T-helper 1 cell treated with Interleukin-12 subunit alpha and Interleukin-12 subunit beta and Interleukin-4 antibody, amounts not matched to agents 30 μg/mL and 1 μg/mL, for 36 hours (primary cell): ENCODE results near the gene TDRD7.

Experiments used
- H3K27ac Mint-ChIP-seq: one replicate; pipeline ENCODE4 v1.8.0; 2021; ENCODE audit warnings: mild to moderate bottlenecking, mixed read lengths
- H3K27me3 Mint-ChIP-seq: one replicate; pipeline ENCODE4 v1.8.0; 2021; ENCODE audit warnings: low read depth, mixed read lengths
- H3K36me3 Mint-ChIP-seq: one replicate; pipeline ENCODE4 v1.8.0; 2021; ENCODE audit warnings: low read depth, mixed read lengths
- H3K4me1 Mint-ChIP-seq: one replicate; pipeline ENCODE4 v1.8.0; 2021; ENCODE audit warnings: low read depth, mixed read lengths
- H3K4me3 Mint-ChIP-seq: one replicate; pipeline ENCODE4 v1.8.0; 2021; ENCODE audit warnings: mild to moderate bottlenecking, moderate library complexity, mixed read lengths
- H3K9me3 Mint-ChIP-seq: one replicate; pipeline ENCODE4 v1.8.0; 2021; ENCODE audit warnings: mixed read lengths

Gene TDRD7

GRCh38 chr9:97462159-97462558 is 50.3 kb downstream of the TDRD7 start:
- H3K4me3 Mint-ChIP-seq: no peak overlapping the region
- no peaks in the 10 kb centered on the region for H3K4me1 Mint-ChIP-seq
- H3K36me3 Mint-ChIP-seq: peaks cover 9% of the 10 kb centered on the region
- H3K27ac Mint-ChIP-seq: no peak overlapping the region
- H3K9me3 Mint-ChIP-seq: no peaks in the 10 kb centered on the region
- H3K27me3 Mint-ChIP-seq: no peaks in the 10 kb centered on the region

DNA sequence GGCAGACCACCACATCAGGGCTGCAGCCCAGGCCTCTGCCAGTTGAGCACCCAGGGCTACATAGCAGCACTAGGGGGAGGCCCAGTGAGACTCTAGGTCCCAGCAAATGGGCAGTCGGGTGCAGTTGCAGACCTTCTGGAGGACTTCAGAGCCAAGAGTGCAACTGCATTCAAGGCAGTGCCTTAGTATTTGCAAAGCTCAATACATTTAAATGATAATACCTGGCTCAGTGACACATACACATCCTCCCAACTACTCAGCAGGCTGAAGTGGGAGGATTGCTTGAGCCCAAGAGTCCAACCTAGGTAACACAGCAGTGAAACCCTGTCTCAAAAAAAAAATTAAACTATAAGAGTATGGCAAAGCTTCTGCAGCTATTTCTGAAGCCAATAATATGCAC is 51.0 kb downstream of the TDRD7 start:
- Mint-ChIP-seq H3K4me3 (no peak overlapping the region), H3K36me3 (peaks cover 9% of the 10 kb centered on the region), H3K27ac (no peak overlapping the region), H3K4me1 (no peaks in the 10 kb centered on the region), H3K9me3 (no peaks in the 10 kb centered on the region), H3K27me3 (no peaks in the 10 kb centered on the region)

GRCh38 chr9:97468658-97469448 is 57.0 kb downstream of the TDRD7 start:
- H3K9me3 Mint-ChIP-seq: no peaks in the 10 kb centered on the region
- H3K4me1 Mint-ChIP-seq: peaks cover 2% of the 10 kb centered on the region
- H3K4me3 Mint-ChIP-seq: no peak overlapping the region
- H3K36me3 Mint-ChIP-seq: peaks cover 20% of the 10 kb centered on the region
- no peaks in the 10 kb centered on the region for H3K27me3 Mint-ChIP-seq
- H3K27ac Mint-ChIP-seq: no peak overlapping the region

- Mint-ChIP-seq H3K4me3 (no peak overlapping the region), H3K27ac (no peak overlapping the region), H3K4me1 (peaks cover 2% of the 10 kb centered on the region), H3K36me3 (peaks cover 32% of the 10 kb centered on the region), H3K9me3 (no peaks in the 10 kb centered on the region), H3K27me3 (no peaks in the 10 kb centered on the region)
Measured at GRCh38 chr9:97470076-97470475, 58.2 kb downstream of the TDRD7 start.

- Mint-ChIP-seq H3K27me3 (no peaks in the 10 kb centered on the region), H3K9me3 (no peaks in the 10 kb centered on the region), H3K36me3 (peaks cover 28% of the 10 kb centered on the region), H3K4me3 (no peak overlapping the region), H3K4me1 (no peaks in the 10 kb centered on the region), H3K27ac (no peak overlapping the region)
Measured at GRCh38 chr9:97473717-97474116, 61.8 kb downstream of the TDRD7 start.

DNA sequence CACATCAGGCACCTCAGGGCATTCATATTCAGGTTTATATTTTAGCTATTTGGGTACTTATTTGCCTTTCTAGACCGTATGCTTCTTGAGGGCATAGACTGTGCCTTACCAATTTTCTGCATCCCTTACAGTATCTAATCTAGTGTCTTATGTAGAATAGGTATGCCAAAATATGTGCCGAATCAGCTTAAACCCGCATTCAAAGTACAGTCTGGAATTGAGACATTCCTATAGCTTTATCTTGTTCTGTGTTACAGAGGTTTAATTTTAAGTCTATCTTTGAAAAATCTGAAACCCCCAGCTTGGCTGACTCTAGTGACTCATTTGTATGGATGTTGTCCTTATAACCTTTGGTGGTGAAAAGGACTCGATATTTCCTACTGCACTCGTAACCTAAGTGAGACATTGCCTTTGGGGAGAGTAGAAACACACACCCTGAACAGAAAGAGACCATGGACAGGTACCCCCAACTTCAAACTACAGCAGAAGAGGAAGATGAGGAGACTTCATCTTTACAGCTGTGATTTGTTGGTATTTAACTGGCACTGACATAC is 62.6 kb downstream of the TDRD7 start:
- no peak overlapping the region for H3K4me3 Mint-ChIP-seq
- H3K27me3 Mint-ChIP-seq: no peaks in the 10 kb centered on the region
- H3K4me1 Mint-ChIP-seq: no peaks in the 10 kb centered on the region
- no peak overlapping the region for H3K27ac Mint-ChIP-seq
- H3K9me3 Mint-ChIP-seq: no peaks in the 10 kb centered on the region
- peaks cover 30% of the 10 kb centered on the region for H3K36me3 Mint-ChIP-seq

DNA sequence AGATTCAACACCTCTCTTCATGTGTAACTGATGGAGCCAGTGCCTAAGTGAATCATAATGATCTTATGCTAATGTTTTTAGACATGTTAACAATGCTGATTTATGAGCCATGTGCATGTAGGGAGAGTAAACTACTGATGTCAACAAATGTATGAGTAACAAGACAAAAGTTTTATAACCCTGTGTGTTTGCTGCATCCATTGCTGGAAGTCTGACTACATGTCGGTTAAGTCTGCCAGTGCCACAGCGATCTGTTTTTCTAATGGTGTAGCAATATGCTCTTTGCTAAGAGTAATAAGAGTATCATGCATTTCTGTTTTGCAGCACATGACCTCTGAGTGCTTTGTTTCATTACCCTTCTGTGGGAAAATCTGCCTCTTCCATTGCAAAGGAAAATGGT is 63.2 kb downstream of the TDRD7 start:
- H3K36me3 Mint-ChIP-seq: peaks cover 30% of the 10 kb centered on the region
- no peak overlapping the region for H3K4me3 Mint-ChIP-seq
- H3K9me3 Mint-ChIP-seq: no peaks in the 10 kb centered on the region
- H3K27ac Mint-ChIP-seq: no peak overlapping the region
- H3K4me1 Mint-ChIP-seq: no peaks in the 10 kb centered on the region
- no peaks in the 10 kb centered on the region for H3K27me3 Mint-ChIP-seq

- H3K9me3 Mint-ChIP-seq: peaks cover 9% of the 10 kb centered on the region
Measured at GRCh38 chr9:97478301-97478981, 66.5 kb downstream of the TDRD7 start.

GRCh38 chr9:97479496-97480159 is 67.7 kb downstream of the TDRD7 start:
- no peak overlapping the region for H3K27ac Mint-ChIP-seq
- no peaks in the 10 kb centered on the region for H3K4me1 Mint-ChIP-seq
- peaks cover 9% of the 10 kb centered on the region for H3K9me3 Mint-ChIP-seq
- H3K27me3 Mint-ChIP-seq: no peaks in the 10 kb centered on the region
- no peak overlapping the region for H3K4me3 Mint-ChIP-seq
- H3K36me3 Mint-ChIP-seq: peaks cover 28% of the 10 kb centered on the region

More at GRCh38 chr9:97478301-97478981, 66.5 kb downstream of the TDRD7 start:
- Mint-ChIP-seq H3K4me3 (no peak overlapping the region), H3K36me3 (peaks cover 33% of the 10 kb centered on the region), H3K27ac (no peak overlapping the region), H3K4me1 (no peaks in the 10 kb centered on the region), H3K27me3 (no peaks in the 10 kb centered on the region)

DNA sequence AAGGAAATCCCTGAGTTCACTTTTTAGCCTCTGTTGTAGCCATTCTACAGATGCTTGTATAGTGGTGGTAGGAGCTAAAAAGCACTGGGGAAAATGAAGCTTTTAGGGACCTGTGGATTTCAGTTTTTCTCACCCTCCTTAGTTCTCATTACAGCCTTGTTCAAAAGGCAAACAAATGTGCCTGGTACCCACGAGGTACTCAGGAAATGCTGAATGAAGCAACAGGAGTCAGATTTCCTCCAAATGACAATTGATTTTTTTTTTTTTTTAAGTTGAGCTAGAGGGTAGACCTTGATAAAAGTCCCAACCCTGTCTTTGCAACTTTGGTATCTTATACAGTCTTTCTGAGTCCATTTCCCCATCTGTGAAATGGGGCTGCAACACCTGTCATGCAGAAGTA is 68.3 kb downstream of the TDRD7 start:
- H3K4me1 Mint-ChIP-seq: no peaks in the 10 kb centered on the region
- H3K27me3 Mint-ChIP-seq: no peaks in the 10 kb centered on the region
- peaks cover 23% of the 10 kb centered on the region for H3K36me3 Mint-ChIP-seq
- no peak overlapping the region for H3K4me3 Mint-ChIP-seq
- no peak overlapping the region for H3K27ac Mint-ChIP-seq
- H3K9me3 Mint-ChIP-seq: peaks cover 9% of the 10 kb centered on the region

GRCh38 chr9:97480749-97481148 is 68.9 kb downstream of the TDRD7 start:
- no peaks in the 10 kb centered on the region for H3K27me3 Mint-ChIP-seq
- H3K27ac Mint-ChIP-seq: no peak overlapping the region
- H3K9me3 Mint-ChIP-seq: peaks cover 9% of the 10 kb centered on the region
- peaks cover 25% of the 10 kb centered on the region for H3K36me3 Mint-ChIP-seq
- H3K4me1 Mint-ChIP-seq: no peaks in the 10 kb centered on the region
- no peak overlapping the region for H3K4me3 Mint-ChIP-seq

DNA sequence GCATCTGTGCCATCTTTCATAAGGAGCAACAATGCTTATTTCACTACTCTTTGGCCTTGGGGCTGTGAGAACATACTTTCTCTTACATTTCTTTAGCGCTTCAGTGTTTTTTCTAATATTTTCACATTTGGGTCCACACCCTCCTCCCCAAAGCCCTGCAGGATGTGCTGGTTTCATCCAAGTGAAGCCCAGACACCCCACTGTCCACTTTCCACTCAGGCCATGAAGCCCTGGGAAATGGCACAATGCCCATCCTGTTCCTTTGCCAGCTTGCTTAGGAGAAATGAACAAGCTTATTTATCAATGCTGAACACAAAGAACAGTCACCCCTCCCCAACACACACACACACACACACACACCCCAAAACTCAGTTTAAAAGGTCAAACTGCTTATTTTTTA is 72.2 kb downstream of the TDRD7 start:
- Mint-ChIP-seq H3K27ac (no peak overlapping the region), H3K27me3 (no peaks in the 10 kb centered on the region), H3K4me3 (no peak overlapping the region), H3K4me1 (no peaks in the 10 kb centered on the region), H3K9me3 (peaks cover 18% of the 10 kb centered on the region), H3K36me3 (peaks cover 37% of the 10 kb centered on the region)

DNA sequence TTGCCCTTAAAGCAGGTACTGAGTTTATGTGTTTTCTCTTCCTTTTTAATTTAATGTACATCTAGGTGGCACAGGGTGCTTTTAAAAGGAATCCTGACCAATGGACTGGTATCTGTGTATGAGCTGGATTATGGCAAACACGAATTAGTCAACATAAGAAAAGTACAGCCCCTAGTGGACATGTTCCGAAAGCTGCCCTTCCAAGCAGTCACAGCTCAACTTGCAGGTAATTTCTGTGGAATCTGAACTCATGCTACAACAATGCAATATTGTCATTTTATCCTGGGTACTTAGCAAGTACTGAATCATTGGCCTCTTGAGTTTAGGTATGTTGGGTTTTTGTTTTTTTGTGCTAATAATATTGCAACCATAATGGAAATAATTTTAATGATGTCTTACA is 75.2 kb downstream of the TDRD7 start:
- no peak overlapping the region for H3K4me3 Mint-ChIP-seq
- peaks cover 7% of the 10 kb centered on the region for H3K4me1 Mint-ChIP-seq
- H3K27ac Mint-ChIP-seq: no peak overlapping the region
- no peaks in the 10 kb centered on the region for H3K27me3 Mint-ChIP-seq
- H3K36me3 Mint-ChIP-seq: peaks cover 49% of the 10 kb centered on the region
- peaks cover 22% of the 10 kb centered on the region for H3K9me3 Mint-ChIP-seq

GRCh38 chr9:97487861-97488260 is 76.0 kb downstream of the TDRD7 start:
- H3K36me3 Mint-ChIP-seq: peaks cover 50% of the 10 kb centered on the region
- H3K4me3 Mint-ChIP-seq: no peak overlapping the region
- peaks cover 19% of the 10 kb centered on the region for H3K9me3 Mint-ChIP-seq
- H3K4me1 Mint-ChIP-seq: peaks cover 7% of the 10 kb centered on the region
- no peaks in the 10 kb centered on the region for H3K27me3 Mint-ChIP-seq
- H3K27ac Mint-ChIP-seq: no peak overlapping the region
